HEK293T (cell line): Measurements from ENCODE around the gene SLC6A4.

Experiments
- BHLHE40 ChIP-seq: fragments of 450-650 bp; IDR thresholded peaks from 2 replicates; pipeline ENCODE4 v1.6.1; 2016; ENCODE audit warnings: mild to moderate bottlenecking, moderate library complexity, borderline replicate concordance
- ELF4 ChIP-seq: fragments of 450-650 bp; IDR thresholded peaks from 2 replicates; pipeline ENCODE4 v1.6.1; 2017; ENCODE audit warnings: antibody characterized with exemption
- FOXK2 ChIP-seq: fragments of 450-650 bp; IDR thresholded peaks from 2 replicates; pipeline ENCODE4 v1.6.1; 2016; ENCODE audit warnings: mild to moderate bottlenecking
- NFRKB ChIP-seq: fragments of 450-650 bp; IDR thresholded peaks from 2 replicates; pipeline ENCODE4 v1.6.1; 2016; ENCODE audit warnings: mild to moderate bottlenecking, moderate library complexity
- PKNOX1 ChIP-seq: fragments of 450-650 bp; IDR thresholded peaks from 2 replicates; pipeline ENCODE4 v1.6.1; 2016
- SP1 ChIP-seq: fragments of 450-650 bp; IDR thresholded peaks from 2 replicates; pipeline ENCODE4 v1.6.1; 2017
- SUZ12 ChIP-seq: fragments of 450-650 bp; IDR thresholded peaks from 2 replicates; pipeline ENCODE4 v1.6.1; 2016; ENCODE audit warnings: mild to moderate bottlenecking
- TARDBP ChIP-seq: fragments of 450-650 bp; IDR thresholded peaks from 2 replicates; pipeline ENCODE4 v1.6.1; 2016

- no peak for TF ChIP-seq PKNOX1
- TF ChIP-seq TARDBP = no peak
- no peak for TF ChIP-seq SP1
- TF ChIP-seq ELF4 = no peak
- TF ChIP-seq SUZ12 = no peak
- no peak for TF ChIP-seq NFRKB
- no peak for TF ChIP-seq BHLHE40
- no peak for TF ChIP-seq FOXK2
These were observed 22.7 kb downstream of the SLC6A4 start for GRCh38 chr17:30212750-30213149.
